ENCODE measurements around the gene TMEM132D. TPM values are rescaled to one million over a fixed set of nuclear protein-coding genes. Genes with fewer than 3 reads are reported as not detected.
"Not testable (repeated sequence)": the region's sequence is repeated elsewhere in the genome, so short reads cannot be mapped to it uniquely, and the experiment has no call there.

The TMEM132D gene
- total RNA-seq, 2 experiments from 2014 or later: not detected

DNA sequence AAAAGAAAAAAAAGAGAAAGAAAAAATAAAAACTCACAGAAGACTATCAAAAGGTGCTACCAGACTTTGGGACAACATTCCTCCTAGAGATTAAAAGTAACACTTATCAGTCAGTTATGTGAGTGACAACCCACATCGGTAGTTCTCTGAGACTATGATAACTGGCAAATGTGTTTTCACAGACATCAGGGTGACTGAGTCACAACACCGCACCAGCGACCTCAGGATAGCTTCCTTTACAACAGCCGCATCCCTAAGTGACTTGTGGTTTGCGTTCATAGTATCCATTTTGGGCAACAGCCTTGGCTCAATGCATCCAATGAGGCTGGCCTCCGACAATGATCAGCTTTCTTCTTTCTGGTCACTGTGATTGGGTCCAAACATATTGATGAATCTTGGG lies 359.1 kb downstream of the TMEM132D start:
- Histone ChIP-seq H4K20me1 (ENCODE audit: insufficient read depth, low read length) (no peaks in the 10 kb centered on the region), H3K4me2 (ENCODE audit: low read length) (no peak overlapping the region), H3K9me2 (ENCODE audit: insufficient read depth, low read length) (no peaks in the 10 kb centered on the region), H3K27ac (ENCODE audit: low read depth, low read length, poor library complexity, severe bottlenecking) (no peak overlapping the region), H3K9me3 (ENCODE audit: low read length) (no peaks in the 10 kb centered on the region), H3K79me2 (ENCODE audit: insufficient read depth, low read depth, low read length) (no peaks in the 10 kb centered on the region), H3K4me3 (ENCODE audit: low read depth, low read length, poor library complexity, severe bottlenecking) (no peak overlapping the region), H2AFZ (ENCODE audit: low read length) (no peak overlapping the region), H3K4me1 (ENCODE audit: insufficient read depth, low read length, poor library complexity, severe bottlenecking) (no peaks in the 10 kb centered on the region), H3K36me3 (ENCODE audit: insufficient read depth, low read length) (no peaks in the 10 kb centered on the region)
- POLR2A ChIA-PET: no interaction called here
- CTCF ChIA-PET (ENCODE audit: unreplicated experiment): no interaction called here
- intact Hi-C loops (cut with micrococcal nuclease; ENCODE audit: unreplicated experiment): no loop called here
- no TSS peak for BruUV-seq (replicated peaks)
- TF ChIP-seq, protein P1, sequence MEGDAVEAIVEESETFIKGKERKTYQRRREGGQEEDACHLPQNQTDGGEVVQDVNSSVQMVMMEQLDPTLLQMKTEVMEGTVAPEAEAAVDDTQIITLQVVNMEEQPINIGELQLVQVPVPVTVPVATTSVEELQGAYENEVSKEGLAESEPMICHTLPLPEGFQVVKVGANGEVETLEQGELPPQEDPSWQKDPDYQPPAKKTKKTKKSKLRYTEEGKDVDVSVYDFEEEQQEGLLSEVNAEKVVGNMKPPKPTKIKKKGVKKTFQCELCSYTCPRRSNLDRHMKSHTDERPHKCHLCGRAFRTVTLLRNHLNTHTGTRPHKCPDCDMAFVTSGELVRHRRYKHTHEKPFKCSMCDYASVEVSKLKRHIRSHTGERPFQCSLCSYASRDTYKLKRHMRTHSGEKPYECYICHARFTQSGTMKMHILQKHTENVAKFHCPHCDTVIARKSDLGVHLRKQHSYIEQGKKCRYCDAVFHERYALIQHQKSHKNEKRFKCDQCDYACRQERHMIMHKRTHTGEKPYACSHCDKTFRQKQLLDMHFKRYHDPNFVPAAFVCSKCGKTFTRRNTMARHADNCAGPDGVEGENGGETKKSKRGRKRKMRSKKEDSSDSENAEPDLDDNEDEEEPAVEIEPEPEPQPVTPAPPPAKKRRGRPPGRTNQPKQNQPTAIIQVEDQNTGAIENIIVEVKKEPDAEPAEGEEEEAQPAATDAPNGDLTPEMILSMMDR (conservative IDR thresholded peaks at IDR 0.05; ENCODE audit: low read length): no peak
- no peak for TF ChIP-seq EZH2phosphoT487 (IDR thresholded peaks at IDR 0.05; ENCODE audit: borderline replicate concordance, low read depth, low read length)
- no peak for DNase-seq (ENCODE audit: low spot score)

DNA sequence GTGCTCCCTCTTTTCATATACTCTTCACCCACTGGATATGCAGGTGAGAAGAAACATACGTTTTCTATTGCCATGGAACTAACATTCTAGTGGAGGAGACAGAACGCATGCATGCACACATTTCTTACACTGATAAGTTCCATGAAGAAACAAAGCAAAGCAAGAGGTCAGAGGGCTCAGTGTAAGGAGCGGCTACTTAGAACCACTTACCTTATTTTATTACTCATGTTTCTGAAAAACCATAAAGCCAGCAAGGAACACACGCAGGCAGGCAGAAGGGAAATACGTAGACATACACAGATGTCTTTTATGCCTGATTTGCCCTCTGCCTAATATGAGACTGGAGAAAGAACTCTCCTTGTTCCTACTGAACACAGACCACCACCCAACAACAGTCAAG lies 362.9 kb downstream of the TMEM132D start:
- POLR2A ChIA-PET: no interaction called here
- no peak for TF ChIP-seq EZH2phosphoT487 (IDR thresholded peaks at IDR 0.05; ENCODE audit: borderline replicate concordance, low read depth, low read length)
- TF ChIP-seq, protein P1 (conservative IDR thresholded peaks at IDR 0.05; ENCODE audit: low read length): no peak
- Histone ChIP-seq H4K20me1 (ENCODE audit: insufficient read depth, low read length) (no peaks in the 10 kb centered on the region), H3K4me1 (ENCODE audit: insufficient read depth, low read length, poor library complexity, severe bottlenecking) (no peaks in the 10 kb centered on the region), H3K4me2 (ENCODE audit: low read length) (no peak overlapping the region), H3K27ac (ENCODE audit: low read depth, low read length, poor library complexity, severe bottlenecking) (no peak overlapping the region), H3K79me2 (ENCODE audit: insufficient read depth, low read depth, low read length) (no peaks in the 10 kb centered on the region), H2AFZ (ENCODE audit: low read length) (no peak overlapping the region), H3K9me2 (ENCODE audit: insufficient read depth, low read length) (no peaks in the 10 kb centered on the region), H3K36me3 (ENCODE audit: insufficient read depth, low read length) (no peaks in the 10 kb centered on the region), H3K9me3 (ENCODE audit: low read length) (no peaks in the 10 kb centered on the region), H3K4me3 (ENCODE audit: low read depth, low read length, poor library complexity, severe bottlenecking) (no peak overlapping the region)
- no TSS peak for BruUV-seq (replicated peaks)
- DNase-seq (ENCODE audit: low spot score): no peak
- intact Hi-C loops (cut with micrococcal nuclease; ENCODE audit: unreplicated experiment): no loop called here
- CTCF ChIA-PET (ENCODE audit: unreplicated experiment): no interaction called here

DNA sequence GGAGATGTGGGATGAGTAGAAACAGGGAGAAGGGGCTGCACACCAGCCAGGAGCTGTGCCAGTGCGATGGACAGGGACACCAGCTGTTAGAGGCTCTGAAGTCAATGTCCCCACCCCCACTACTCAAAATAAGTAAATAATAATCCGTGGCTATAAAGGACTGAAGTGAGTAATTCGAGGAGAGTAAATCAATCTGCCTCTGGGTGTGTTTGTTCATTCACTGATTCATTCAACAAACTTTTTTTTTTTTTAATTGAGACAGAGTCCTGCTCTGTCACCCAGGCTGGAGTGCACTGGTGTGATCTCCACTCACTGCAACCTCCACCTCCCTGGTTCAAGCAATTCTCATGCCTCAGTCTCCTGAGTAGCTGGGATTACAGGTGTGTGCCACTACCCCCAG lies 363.6 kb downstream of the TMEM132D start:
- Histone ChIP-seq H3K4me3 (ENCODE audit: low read depth, low read length, poor library complexity, severe bottlenecking) (no peak overlapping the region), H3K36me3 (ENCODE audit: insufficient read depth, low read length) (no peaks in the 10 kb centered on the region), H2AFZ (ENCODE audit: low read length) (no peak overlapping the region), H3K9me2 (ENCODE audit: insufficient read depth, low read length) (no peaks in the 10 kb centered on the region), H3K4me2 (ENCODE audit: low read length) (no peak overlapping the region), H3K79me2 (ENCODE audit: insufficient read depth, low read depth, low read length) (no peaks in the 10 kb centered on the region), H3K9me3 (ENCODE audit: low read length) (no peaks in the 10 kb centered on the region), H3K4me1 (ENCODE audit: insufficient read depth, low read length, poor library complexity, severe bottlenecking) (no peaks in the 10 kb centered on the region), H3K27ac (ENCODE audit: low read depth, low read length, poor library complexity, severe bottlenecking) (no peak overlapping the region), H4K20me1 (ENCODE audit: insufficient read depth, low read length) (no peaks in the 10 kb centered on the region)
- no TSS peak for BruUV-seq (replicated peaks)
- TF ChIP-seq, protein P1 (conservative IDR thresholded peaks at IDR 0.05; ENCODE audit: low read length): no peak
- TF ChIP-seq EZH2phosphoT487 (IDR thresholded peaks at IDR 0.05; ENCODE audit: borderline replicate concordance, low read depth, low read length): no peak
- no peak for DNase-seq (ENCODE audit: low spot score)
- ChIA-PET CTCF (ENCODE audit: unreplicated experiment) (no interaction called here), POLR2A (interaction anchor here (0.7 kb wide), 1 partner anchor 460 kb away, joined by 3 read pairs; no protein-coding TSS in a partner anchor)
- intact Hi-C loops (cut with micrococcal nuclease; ENCODE audit: unreplicated experiment): no loop called here

DNA sequence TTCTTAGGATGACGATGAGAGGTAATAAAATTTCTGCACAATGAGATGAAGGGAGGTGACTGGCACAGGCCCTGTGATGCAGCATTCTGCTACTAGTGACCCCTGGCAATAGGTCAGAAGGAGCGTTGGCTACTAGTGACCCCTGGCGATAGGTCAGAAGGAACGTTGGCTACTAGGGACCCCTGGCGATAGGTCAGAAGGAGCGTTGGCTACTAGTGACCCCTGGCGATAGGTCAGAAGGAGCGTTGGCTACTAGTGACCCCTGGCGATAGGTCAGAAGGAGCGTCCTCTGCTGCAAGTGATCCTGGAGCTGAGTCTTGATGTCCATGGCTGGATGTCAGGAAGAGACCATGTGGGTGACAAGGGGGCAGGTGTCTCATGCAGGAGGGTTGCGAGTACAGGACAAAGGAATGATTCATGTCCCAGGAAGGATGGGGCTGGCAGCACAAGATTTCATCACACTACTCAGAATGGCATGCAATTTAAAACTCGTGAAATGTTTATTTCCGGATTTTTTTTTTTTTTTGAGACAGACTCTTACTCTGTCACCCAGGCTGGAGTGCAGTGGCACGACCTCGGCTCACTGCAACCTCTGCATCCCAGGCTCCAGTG lies 365.0 kb downstream of the TMEM132D start:
- POLR2A ChIA-PET; CTCF ChIA-PET (ENCODE audit: unreplicated experiment): not testable (repeated sequence)

More for the DNA sequence above, 365.0 kb downstream of the TMEM132D start:
- H3K79me2 ChIP-seq (ENCODE audit: insufficient read depth, low read depth, low read length); H3K36me3 ChIP-seq (ENCODE audit: insufficient read depth, low read length); BruUV-seq (replicated peaks); intact Hi-C loops (cut with micrococcal nuclease; ENCODE audit: unreplicated experiment); H3K4me3 ChIP-seq (ENCODE audit: low read depth, low read length, poor library complexity, severe bottlenecking); H3K27ac ChIP-seq (ENCODE audit: low read depth, low read length, poor library complexity, severe bottlenecking); H3K9me3 ChIP-seq (ENCODE audit: low read length); H3K4me1 ChIP-seq (ENCODE audit: insufficient read depth, low read length, poor library complexity, severe bottlenecking); DNase-seq (ENCODE audit: low spot score); H2AFZ ChIP-seq (ENCODE audit: low read length); H3K4me2 ChIP-seq (ENCODE audit: low read length); H4K20me1 ChIP-seq (ENCODE audit: insufficient read depth, low read length); H3K9me2 ChIP-seq (ENCODE audit: insufficient read depth, low read length): not testable (repeated sequence)

Data from OCI-LY7 (cell line).